HepG2 (cell line): Measurements from ENCODE around the gene CDH1. TPM values are rescaled to one million over a fixed set of nuclear protein-coding genes. Genes with fewer than 3 reads are reported as not detected.

Source experiments
- HNRNPL ChIP-seq: fragments of 200-400 bp; formaldehyde crosslinking; IDR thresholded peaks from 2 replicates; pipeline ENCODE4 v1.6.1; 2017; ENCODE audit warnings: mild to moderate bottlenecking, low read depth, low read length
- NFYC ChIP-seq: IDR thresholded peaks from 2 replicates; pipeline ENCODE4 v1.6.1; 2016; ENCODE audit warnings: missing genetic modification reagents, missing compliant biosample characterization
- STAG1 ChIP-seq: sonication (generic); formaldehyde crosslinking; IDR thresholded peaks from 2 replicates; pipeline ENCODE4 v1.4.0; 2020; ENCODE audit warnings: missing genetic modification reagents
- THAP11 ChIP-seq: IDR thresholded peaks from 2 replicates; pipeline ENCODE4 v1.6.1; 2016; ENCODE audit warnings: missing biosample characterization, missing genetic modification reagents
- ZNF121 ChIP-seq: sonication (generic); formaldehyde crosslinking; IDR thresholded peaks from 2 replicates; pipeline ENCODE4 v1.5.0; 2020; ENCODE audit warnings: mild to moderate bottlenecking, missing genetic modification reagents
- ZNF264 ChIP-seq: sonication (generic); formaldehyde crosslinking; IDR thresholded peaks from 2 replicates; pipeline ENCODE4 v1.4.0; 2020; ENCODE audit warnings: missing genetic modification reagents
- ZNF598 ChIP-seq: sonication (generic); formaldehyde crosslinking; IDR thresholded peaks from 2 replicates; pipeline ENCODE4 v1.5.1; 2020; ENCODE audit warnings: mild to moderate bottlenecking, missing genetic modification reagents, borderline replicate concordance
- polyA plus RNA-seq, 8 experiments: library from polyadenylated mRNA; depleted of rRNA in 3 of 8; stranded (reverse) in 7 of 8; unstranded in 1 of 8; fragments of >200 nt; fragmentation: Illumina TruSeq in 4 of 8; extraction: Trizol in 4 of 8; gene quantifications; 2 replicates each; pipeline versions ENCODE4 v1.2.1 to v1.2.3, GENCODE V29; 2011 to 2016; ENCODE audit warnings: low read depth in 4 of 8, missing spikeins in 1 of 8, mixed read lengths in 1 of 8; ENCODE audit not compliant: insufficient read depth in 1 of 8
- total RNA-seq, 5 experiments: library from RNA; depleted of rRNA; stranded (reverse); fragments of >200 nt; fragmentation: Illumina TruSeq; extraction: Trizol; gene quantifications; 2 replicates each; pipeline ENCODE4 v1.2.3, GENCODE V29; 2016; ENCODE audit warnings: low read depth in 1 of 5
- TF ChIP-seq, protein P1 (sequence below): sonication (generic); formaldehyde crosslinking; IDR thresholded peaks from 2 replicates; pipeline ENCODE4 v1.5.1; 2020; ENCODE audit warnings: missing genetic modification reagents, mild to moderate bottlenecking, borderline replicate concordance
- TF ChIP-seq, protein P2 (sequence below): sonication (generic); formaldehyde crosslinking; IDR thresholded peaks from 2 replicates; pipeline ENCODE4 v1.4.0; 2020; ENCODE audit warnings: missing genetic modification reagents, borderline replicate concordance
- TF ChIP-seq, protein P3 (sequence below): sonication (generic); formaldehyde crosslinking; IDR thresholded peaks from 2 replicates; pipeline ENCODE4 v1.4.0; 2020; ENCODE audit warnings: missing genetic modification reagents
- TF ChIP-seq, protein P4 (sequence below): sonication (generic); formaldehyde crosslinking; IDR thresholded peaks from 2 replicates; pipeline ENCODE4 v1.5.0; 2020; ENCODE audit warnings: missing genetic modification reagents
- TF ChIP-seq, protein P5 (sequence below): sonication (generic); formaldehyde crosslinking; IDR thresholded peaks from 2 replicates; pipeline ENCODE4 v1.5.0; 2020; ENCODE audit warnings: mild to moderate bottlenecking, missing genetic modification reagents
- TF ChIP-seq, protein P6 (sequence below): sonication (generic); formaldehyde crosslinking; IDR thresholded peaks from 2 replicates; pipeline ENCODE4 v1.4.0; 2020; ENCODE audit warnings: mild to moderate bottlenecking, low read depth, missing genetic modification reagents

Gene CDH1
- total and polyA plus RNA-seq, 2 of the 13 experiments (the other 11 are each of a cell fraction or from before 2014, with no cell fraction given), result 0.95 to 9.8 TPM

DNA sequence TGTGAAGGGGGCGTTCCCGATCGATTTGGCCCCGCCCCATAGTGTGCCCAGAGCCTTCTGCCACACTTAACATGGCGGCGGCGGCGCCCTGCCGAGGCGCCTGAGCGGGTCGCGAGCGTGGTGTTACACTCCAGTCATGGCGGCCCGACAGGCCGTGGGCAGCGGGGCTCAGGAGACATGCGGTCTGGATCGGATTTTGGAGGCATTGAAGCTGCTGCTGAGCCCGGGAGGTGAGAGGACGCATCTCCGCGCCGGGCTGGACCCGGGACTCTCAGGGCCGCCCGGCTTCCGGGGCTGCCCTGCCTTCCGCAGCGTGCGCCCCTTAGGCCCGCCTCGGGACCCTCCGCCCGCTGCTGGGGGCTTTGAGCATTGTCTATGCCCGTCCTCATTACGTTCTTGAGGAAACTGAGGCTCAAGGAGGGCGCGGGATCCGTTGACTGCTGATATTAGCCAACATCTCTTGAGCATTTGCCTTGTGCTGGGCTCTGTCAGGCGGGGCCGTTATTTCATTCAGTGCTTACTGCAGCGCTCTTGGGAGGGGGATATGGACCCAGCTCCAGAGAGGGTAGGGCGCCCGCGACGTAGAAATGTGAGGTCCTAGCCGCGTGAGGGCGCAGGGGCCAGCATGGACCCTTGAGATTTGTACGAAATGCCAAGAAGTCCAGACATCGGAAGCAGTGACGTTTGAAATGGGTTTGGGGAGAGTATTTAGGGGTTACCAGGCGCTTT lies 106.6 kb downstream of the CDH1 start, which contains the start of gene TANGO6 (continued):
- TF ChIP-seq, protein P1, sequence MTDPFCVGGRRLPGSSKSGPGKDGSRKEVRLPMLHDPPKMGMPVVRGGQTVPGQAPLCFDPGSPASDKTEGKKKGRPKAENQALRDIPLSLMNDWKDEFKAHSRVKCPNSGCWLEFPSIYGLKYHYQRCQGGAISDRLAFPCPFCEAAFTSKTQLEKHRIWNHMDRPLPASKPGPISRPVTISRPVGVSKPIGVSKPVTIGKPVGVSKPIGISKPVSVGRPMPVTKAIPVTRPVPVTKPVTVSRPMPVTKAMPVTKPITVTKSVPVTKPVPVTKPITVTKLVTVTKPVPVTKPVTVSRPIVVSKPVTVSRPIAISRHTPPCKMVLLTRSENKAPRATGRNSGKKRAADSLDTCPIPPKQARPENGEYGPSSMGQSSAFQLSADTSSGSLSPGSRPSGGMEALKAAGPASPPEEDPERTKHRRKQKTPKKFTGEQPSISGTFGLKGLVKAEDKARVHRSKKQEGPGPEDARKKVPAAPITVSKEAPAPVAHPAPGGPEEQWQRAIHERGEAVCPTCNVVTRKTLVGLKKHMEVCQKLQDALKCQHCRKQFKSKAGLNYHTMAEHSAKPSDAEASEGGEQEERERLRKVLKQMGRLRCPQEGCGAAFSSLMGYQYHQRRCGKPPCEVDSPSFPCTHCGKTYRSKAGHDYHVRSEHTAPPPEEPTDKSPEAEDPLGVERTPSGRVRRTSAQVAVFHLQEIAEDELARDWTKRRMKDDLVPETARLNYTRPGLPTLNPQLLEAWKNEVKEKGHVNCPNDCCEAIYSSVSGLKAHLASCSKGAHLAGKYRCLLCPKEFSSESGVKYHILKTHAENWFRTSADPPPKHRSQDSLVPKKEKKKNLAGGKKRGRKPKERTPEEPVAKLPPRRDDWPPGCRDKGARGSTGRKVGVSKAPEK (CRISPR knock-in tag), result peak; percentile 79; the same call in 1 of the 2 replicates
- TF ChIP-seq THAP11, result peak; percentile 82
- TF ChIP-seq, protein P2, sequence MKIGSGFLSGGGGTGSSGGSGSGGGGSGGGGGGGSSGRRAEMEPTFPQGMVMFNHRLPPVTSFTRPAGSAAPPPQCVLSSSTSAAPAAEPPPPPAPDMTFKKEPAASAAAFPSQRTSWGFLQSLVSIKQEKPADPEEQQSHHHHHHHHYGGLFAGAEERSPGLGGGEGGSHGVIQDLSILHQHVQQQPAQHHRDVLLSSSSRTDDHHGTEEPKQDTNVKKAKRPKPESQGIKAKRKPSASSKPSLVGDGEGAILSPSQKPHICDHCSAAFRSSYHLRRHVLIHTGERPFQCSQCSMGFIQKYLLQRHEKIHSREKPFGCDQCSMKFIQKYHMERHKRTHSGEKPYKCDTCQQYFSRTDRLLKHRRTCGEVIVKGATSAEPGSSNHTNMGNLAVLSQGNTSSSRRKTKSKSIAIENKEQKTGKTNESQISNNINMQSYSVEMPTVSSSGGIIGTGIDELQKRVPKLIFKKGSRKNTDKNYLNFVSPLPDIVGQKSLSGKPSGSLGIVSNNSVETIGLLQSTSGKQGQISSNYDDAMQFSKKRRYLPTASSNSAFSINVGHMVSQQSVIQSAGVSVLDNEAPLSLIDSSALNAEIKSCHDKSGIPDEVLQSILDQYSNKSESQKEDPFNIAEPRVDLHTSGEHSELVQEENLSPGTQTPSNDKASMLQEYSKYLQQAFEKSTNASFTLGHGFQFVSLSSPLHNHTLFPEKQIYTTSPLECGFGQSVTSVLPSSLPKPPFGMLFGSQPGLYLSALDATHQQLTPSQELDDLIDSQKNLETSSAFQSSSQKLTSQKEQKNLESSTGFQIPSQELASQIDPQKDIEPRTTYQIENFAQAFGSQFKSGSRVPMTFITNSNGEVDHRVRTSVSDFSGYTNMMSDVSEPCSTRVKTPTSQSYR, result peak; percentile 52
- peak; percentile 40; the same call in 1 of the 2 replicates for TF ChIP-seq ZNF264 (CRISPR knock-in tag)
- TF ChIP-seq, protein P3, sequence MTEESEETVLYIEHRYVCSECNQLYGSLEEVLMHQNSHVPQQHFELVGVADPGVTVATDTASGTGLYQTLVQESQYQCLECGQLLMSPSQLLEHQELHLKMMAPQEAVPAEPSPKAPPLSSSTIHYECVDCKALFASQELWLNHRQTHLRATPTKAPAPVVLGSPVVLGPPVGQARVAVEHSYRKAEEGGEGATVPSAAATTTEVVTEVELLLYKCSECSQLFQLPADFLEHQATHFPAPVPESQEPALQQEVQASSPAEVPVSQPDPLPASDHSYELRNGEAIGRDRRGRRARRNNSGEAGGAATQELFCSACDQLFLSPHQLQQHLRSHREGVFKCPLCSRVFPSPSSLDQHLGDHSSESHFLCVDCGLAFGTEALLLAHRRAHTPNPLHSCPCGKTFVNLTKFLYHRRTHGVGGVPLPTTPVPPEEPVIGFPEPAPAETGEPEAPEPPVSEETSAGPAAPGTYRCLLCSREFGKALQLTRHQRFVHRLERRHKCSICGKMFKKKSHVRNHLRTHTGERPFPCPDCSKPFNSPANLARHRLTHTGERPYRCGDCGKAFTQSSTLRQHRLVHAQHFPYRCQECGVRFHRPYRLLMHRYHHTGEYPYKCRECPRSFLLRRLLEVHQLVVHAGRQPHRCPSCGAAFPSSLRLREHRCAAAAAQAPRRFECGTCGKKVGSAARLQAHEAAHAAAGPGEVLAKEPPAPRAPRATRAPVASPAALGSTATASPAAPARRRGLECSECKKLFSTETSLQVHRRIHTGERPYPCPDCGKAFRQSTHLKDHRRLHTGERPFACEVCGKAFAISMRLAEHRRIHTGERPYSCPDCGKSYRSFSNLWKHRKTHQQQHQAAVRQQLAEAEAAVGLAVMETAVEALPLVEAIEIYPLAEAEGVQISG (CRISPR knock-in tag), result peak; percentile 80
- TF ChIP-seq, protein P4, sequence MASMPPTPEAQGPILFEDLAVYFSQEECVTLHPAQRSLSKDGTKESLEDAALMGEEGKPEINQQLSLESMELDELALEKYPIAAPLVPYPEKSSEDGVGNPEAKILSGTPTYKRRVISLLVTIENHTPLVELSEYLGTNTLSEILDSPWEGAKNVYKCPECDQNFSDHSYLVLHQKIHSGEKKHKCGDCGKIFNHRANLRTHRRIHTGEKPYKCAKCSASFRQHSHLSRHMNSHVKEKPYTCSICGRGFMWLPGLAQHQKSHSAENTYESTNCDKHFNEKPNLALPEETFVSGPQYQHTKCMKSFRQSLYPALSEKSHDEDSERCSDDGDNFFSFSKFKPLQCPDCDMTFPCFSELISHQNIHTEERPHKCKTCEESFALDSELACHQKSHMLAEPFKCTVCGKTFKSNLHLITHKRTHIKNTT, result no peak
- 0 out of 2 replicates have a peak, but pooled peaks have one; percentile 26 for TF ChIP-seq ZNF598 (CRISPR knock-in tag)
- TF ChIP-seq, protein P5, sequence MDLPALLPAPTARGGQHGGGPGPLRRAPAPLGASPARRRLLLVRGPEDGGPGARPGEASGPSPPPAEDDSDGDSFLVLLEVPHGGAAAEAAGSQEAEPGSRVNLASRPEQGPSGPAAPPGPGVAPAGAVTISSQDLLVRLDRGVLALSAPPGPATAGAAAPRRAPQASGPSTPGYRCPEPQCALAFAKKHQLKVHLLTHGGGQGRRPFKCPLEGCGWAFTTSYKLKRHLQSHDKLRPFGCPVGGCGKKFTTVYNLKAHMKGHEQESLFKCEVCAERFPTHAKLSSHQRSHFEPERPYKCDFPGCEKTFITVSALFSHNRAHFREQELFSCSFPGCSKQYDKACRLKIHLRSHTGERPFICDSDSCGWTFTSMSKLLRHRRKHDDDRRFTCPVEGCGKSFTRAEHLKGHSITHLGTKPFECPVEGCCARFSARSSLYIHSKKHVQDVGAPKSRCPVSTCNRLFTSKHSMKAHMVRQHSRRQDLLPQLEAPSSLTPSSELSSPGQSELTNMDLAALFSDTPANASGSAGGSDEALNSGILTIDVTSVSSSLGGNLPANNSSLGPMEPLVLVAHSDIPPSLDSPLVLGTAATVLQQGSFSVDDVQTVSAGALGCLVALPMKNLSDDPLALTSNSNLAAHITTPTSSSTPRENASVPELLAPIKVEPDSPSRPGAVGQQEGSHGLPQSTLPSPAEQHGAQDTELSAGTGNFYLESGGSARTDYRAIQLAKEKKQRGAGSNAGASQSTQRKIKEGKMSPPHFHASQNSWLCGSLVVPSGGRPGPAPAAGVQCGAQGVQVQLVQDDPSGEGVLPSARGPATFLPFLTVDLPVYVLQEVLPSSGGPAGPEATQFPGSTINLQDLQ (CRISPR knock-in tag), result peak; percentile 50; the same call in 1 of the 2 replicates
- TF ChIP-seq ZNF121 (CRISPR knock-in tag), result peak; percentile 70
- peak; percentile 81 for TF ChIP-seq HNRNPL
- peak; percentile 61 for TF ChIP-seq STAG1
- no peak; the same call in 1 of the 2 replicates for TF ChIP-seq NFYC (CRISPR knock-in tag)
- TF ChIP-seq, protein P6, sequence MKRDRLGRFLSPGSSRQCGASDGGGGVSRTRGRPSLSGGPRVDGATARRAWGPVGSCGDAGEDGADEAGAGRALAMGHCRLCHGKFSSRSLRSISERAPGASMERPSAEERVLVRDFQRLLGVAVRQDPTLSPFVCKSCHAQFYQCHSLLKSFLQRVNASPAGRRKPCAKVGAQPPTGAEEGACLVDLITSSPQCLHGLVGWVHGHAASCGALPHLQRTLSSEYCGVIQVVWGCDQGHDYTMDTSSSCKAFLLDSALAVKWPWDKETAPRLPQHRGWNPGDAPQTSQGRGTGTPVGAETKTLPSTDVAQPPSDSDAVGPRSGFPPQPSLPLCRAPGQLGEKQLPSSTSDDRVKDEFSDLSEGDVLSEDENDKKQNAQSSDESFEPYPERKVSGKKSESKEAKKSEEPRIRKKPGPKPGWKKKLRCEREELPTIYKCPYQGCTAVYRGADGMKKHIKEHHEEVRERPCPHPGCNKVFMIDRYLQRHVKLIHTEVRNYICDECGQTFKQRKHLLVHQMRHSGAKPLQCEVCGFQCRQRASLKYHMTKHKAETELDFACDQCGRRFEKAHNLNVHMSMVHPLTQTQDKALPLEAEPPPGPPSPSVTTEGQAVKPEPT (CRISPR knock-in tag), result peak; percentile 87; the same call in 1 of the 2 replicates
